ENCODE measurements around the gene MRPL34. TPM values are rescaled to one million over a fixed set of nuclear protein-coding genes. Genes with fewer than 3 reads are reported as not detected.
"Not testable (repeated sequence)": the region's sequence is repeated elsewhere in the genome, so short reads cannot be mapped to it uniquely, and the experiment has no call there.

MRPL34 gene
- total RNA-seq, 1 experiment from 2014 or later, result 78.9 TPM

DNA sequence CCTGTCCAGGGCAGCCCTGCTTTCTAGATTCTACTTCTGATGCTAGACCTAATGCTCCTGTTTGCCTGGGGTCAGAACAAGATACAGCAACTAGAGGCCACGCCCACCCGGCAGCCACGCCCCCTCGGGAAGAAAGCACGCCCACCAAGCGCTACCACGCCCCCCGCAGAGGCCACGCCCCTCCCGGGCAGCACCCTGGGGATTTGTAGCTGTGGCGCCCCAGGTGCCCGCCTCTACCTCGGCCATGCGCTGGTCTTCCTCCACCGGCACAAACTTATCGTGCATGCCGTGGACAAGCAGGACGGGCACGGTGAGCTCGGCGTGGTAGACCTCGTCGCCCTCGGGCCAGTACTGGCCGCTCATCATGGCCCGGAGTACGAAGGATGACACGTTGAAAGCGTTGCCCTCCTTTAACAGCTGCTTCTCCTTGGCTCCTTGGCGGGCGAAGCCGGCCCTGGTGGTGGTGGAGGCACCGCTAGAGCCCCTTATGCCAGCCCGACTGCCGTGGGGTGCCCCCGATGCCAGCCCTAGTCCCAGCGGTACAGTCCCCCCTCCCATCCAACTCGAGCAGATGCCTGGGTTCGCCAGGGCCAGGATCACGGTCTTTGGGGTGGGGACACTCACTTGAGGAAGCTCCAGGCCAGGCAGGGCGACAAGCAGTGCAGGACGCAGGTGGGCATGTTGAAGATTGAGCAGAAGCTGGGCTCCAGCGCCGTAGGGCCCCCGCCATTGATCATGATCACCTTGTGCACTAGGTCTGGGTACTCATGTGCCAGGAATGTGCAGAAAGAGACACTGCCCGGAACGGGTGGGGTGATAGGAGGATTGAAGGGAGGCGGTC is 11.4 kb upstream of the MRPL34 start:
- intact Hi-C loops (cut with micrococcal nuclease; ENCODE audit: unreplicated experiment), result loop anchor here (5.0 kb wide), 1 partner anchor 33 kb away; no protein-coding TSS in a partner anchor
- TF ChIP-seq, protein P1, sequence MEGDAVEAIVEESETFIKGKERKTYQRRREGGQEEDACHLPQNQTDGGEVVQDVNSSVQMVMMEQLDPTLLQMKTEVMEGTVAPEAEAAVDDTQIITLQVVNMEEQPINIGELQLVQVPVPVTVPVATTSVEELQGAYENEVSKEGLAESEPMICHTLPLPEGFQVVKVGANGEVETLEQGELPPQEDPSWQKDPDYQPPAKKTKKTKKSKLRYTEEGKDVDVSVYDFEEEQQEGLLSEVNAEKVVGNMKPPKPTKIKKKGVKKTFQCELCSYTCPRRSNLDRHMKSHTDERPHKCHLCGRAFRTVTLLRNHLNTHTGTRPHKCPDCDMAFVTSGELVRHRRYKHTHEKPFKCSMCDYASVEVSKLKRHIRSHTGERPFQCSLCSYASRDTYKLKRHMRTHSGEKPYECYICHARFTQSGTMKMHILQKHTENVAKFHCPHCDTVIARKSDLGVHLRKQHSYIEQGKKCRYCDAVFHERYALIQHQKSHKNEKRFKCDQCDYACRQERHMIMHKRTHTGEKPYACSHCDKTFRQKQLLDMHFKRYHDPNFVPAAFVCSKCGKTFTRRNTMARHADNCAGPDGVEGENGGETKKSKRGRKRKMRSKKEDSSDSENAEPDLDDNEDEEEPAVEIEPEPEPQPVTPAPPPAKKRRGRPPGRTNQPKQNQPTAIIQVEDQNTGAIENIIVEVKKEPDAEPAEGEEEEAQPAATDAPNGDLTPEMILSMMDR (IDR thresholded peaks at IDR 0.05; ENCODE audit: insufficient read depth in 1 of 2, low read depth in 1 of 2, low read length in 1 of 2, severe bottlenecking in 1 of 2, unreplicated experiment in 1 of 2), result no peak
- Histone ChIP-seq H3K4me3 (ENCODE audit: low read depth, low read length) (no peak overlapping the region), H3K4me1 (no peaks in the 10 kb centered on the region), H3K9me3 (peaks cover 5% of the 10 kb centered on the region; the same call in 1 of the 2 replicates), H3K27me3 (replicated peaks; ENCODE audit: control insufficient read depth, insufficient read depth, low read length) (no peaks in the 10 kb centered on the region), H3K36me3 (ENCODE audit: control insufficient read depth, insufficient read depth, low read length) (peaks cover 3% of the 10 kb centered on the region; the same call in 1 of the 2 replicates)
- no peaks in the 10 kb centered on the region for H3K4me1 Mint-ChIP-seq (ENCODE audit: low read depth, unreplicated experiment)
- BruUV-seq (replicated peaks), result no TSS peak
- CTCF ChIA-PET, result interaction anchor here (0.6 to 0.7 kb wide), 3 partner anchors 11 to 256 kb away, joined by 3 to 4 read pairs (median 3); no protein-coding TSS in a partner anchor
- H3K27me3 Mint-ChIP-seq (ENCODE audit: insufficient read depth, unreplicated experiment), result no peaks in the 10 kb centered on the region
- DNase-seq, result peak; percentile 59 to 60
- peaks cover 27% of the 10 kb centered on the region for H3K36me3 Mint-ChIP-seq (ENCODE audit: insufficient read depth, unreplicated experiment)
- POLR2A ChIA-PET, result no interaction called here
- H3K27ac Mint-ChIP-seq (ENCODE audit: unreplicated experiment), result no peak overlapping the region
- no peaks in the 10 kb centered on the region for H3K9me3 Mint-ChIP-seq (ENCODE audit: unreplicated experiment)
- H3K4me3 Mint-ChIP-seq (ENCODE audit: unreplicated experiment), result no peak overlapping the region

DNA sequence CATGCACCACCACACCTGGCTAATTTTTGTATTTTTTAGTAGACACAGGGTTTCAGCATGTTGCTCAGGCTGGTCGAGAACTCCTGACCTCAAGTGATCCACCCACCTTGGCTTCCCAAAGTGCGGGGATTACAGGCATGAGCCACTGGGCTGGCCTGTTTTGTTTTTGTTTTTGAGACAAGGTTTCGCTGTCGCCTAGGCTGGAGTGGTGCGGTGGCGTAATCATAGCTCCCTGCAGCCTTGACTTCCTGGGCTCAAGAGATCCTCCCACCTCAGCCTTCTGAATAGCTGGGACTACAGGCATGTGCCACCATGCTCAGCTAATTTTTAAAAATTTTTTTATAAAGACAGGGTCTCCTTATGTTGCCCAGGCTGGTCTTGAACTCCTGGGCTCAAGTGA is 10.1 kb upstream of the MRPL34 start:
- H3K9me3 Mint-ChIP-seq (ENCODE audit: unreplicated experiment); H3K9me3 ChIP-seq; H3K4me1 Mint-ChIP-seq (ENCODE audit: low read depth, unreplicated experiment); H3K27ac Mint-ChIP-seq (ENCODE audit: unreplicated experiment); DNase-seq; H3K36me3 ChIP-seq (ENCODE audit: control insufficient read depth, insufficient read depth, low read length); intact Hi-C loops (cut with micrococcal nuclease; ENCODE audit: unreplicated experiment); H3K27me3 Mint-ChIP-seq (ENCODE audit: insufficient read depth, unreplicated experiment); H3K4me1 ChIP-seq; BruUV-seq (replicated peaks); H3K4me3 Mint-ChIP-seq (ENCODE audit: unreplicated experiment); H3K4me3 ChIP-seq (ENCODE audit: low read depth, low read length); POLR2A ChIA-PET; H3K27me3 ChIP-seq (replicated peaks; ENCODE audit: control insufficient read depth, insufficient read depth, low read length): not testable (repeated sequence)
- H3K36me3 Mint-ChIP-seq (ENCODE audit: insufficient read depth, unreplicated experiment), result peaks cover 27% of the 10 kb centered on the region
- CTCF ChIA-PET, result interaction anchor here (0.6 kb wide), 1 partner anchor 10 kb away, joined by 4 read pairs; no protein-coding TSS in a partner anchor

GRCh38 chr19:17296273-17296672 is 9.4 kb upstream of the MRPL34 start:
- H3K27ac Mint-ChIP-seq (ENCODE audit: unreplicated experiment), result no peak overlapping the region
- no peaks in the 10 kb centered on the region for H3K27me3 ChIP-seq (replicated peaks; ENCODE audit: control insufficient read depth, insufficient read depth, low read length)
- intact Hi-C loops (cut with micrococcal nuclease; ENCODE audit: unreplicated experiment), result no loop called here
- no peak overlapping the region for H3K4me3 Mint-ChIP-seq (ENCODE audit: unreplicated experiment)
- TF ChIP-seq, protein P1 (IDR thresholded peaks at IDR 0.05; ENCODE audit: insufficient read depth in 1 of 2, low read depth in 1 of 2, low read length in 1 of 2, severe bottlenecking in 1 of 2, unreplicated experiment in 1 of 2), result no peak
- no peaks in the 10 kb centered on the region for H3K4me1 Mint-ChIP-seq (ENCODE audit: low read depth, unreplicated experiment)
- H3K4me1 ChIP-seq, result no peaks in the 10 kb centered on the region
- ChIA-PET POLR2A (no interaction called here), CTCF (interaction anchor here (0.6 kb wide), 1 partner anchor 9 kb away, joined by 4 read pairs; no protein-coding TSS in a partner anchor)
- no TSS peak for BruUV-seq (replicated peaks)
- no peaks in the 10 kb centered on the region for H3K9me3 Mint-ChIP-seq (ENCODE audit: unreplicated experiment)
- H3K4me3 ChIP-seq (ENCODE audit: low read depth, low read length), result no peak overlapping the region
- DNase-seq, result no peak
- H3K36me3 Mint-ChIP-seq (ENCODE audit: insufficient read depth, unreplicated experiment), result peaks cover 27% of the 10 kb centered on the region
- no peaks in the 10 kb centered on the region for H3K27me3 Mint-ChIP-seq (ENCODE audit: insufficient read depth, unreplicated experiment)
- peaks cover 5% of the 10 kb centered on the region; the same call in 1 of the 2 replicates for H3K9me3 ChIP-seq
- peaks cover 3% of the 10 kb centered on the region; the same call in 1 of the 2 replicates for H3K36me3 ChIP-seq (ENCODE audit: control insufficient read depth, insufficient read depth, low read length)

Data from Caco-2 (cell line).